GM12801 (cell line): ENCODE results near the gene MYO1B.

Source experiments
- CTCF ChIP-seq: IDR thresholded peaks from one replicate; pipeline ENCODE4 v1.5.1; 2011; ENCODE audit warnings: control low read depth; ENCODE audit not compliant: insufficient read length; ENCODE audit errors: extremely low read depth

Gene MYO1B

GRCh38 chr2:191241418-191241817, 3.8 kb upstream of the MYO1B start:
- TF ChIP-seq CTCF, result no peak

- TF ChIP-seq CTCF, result no peak
These were observed 2.0 kb upstream of the MYO1B start for GRCh38 chr2:191243154-191243553.

GRCh38 chr2:191244350-191244749, 854 bp upstream of the MYO1B start:
- TF ChIP-seq CTCF, result no peak

GRCh38 chr2:191245869-191246531, 796 bp downstream of the MYO1B start:
- TF ChIP-seq CTCF, result no peak

- no peak for TF ChIP-seq CTCF
These were observed 1.7 kb downstream of the MYO1B start for GRCh38 chr2:191246820-191247380.

- no peak for TF ChIP-seq CTCF
These were observed 2.3 kb downstream of the MYO1B start for GRCh38 chr2:191247381-191248057.

GRCh38 chr2:191249156-191249813, 4.1 kb downstream of the MYO1B start:
- no peak for TF ChIP-seq CTCF
